Thyroid gland (tissue), 4 donors: ENCODE measurements around the gene FAM83C.

Experiments used
- CTCF ChIP-seq, 6 experiments: fragments of 200-600 bp in 3 of 6; fragments of 450-650 bp in 3 of 6; sonication (generic) in 3 of 6; IDR thresholded peaks; one replicate each; pipeline ENCODE4 v1.5.1; 2016 to 2019; ENCODE audit warnings: antibody characterized with exemption in 6 of 6, mild to moderate bottlenecking in 2 of 6, inconsistent platforms in 1 of 6, moderate library complexity in 1 of 6
- POLR2A ChIP-seq, 2 donors: fragments of 450-650 bp; IDR thresholded peaks; one replicate each; pipeline ENCODE4 v1.6.1; 2017; ENCODE audit warnings: antibody characterized with exemption in 2 of 2, mild to moderate bottlenecking in 2 of 2, moderate library complexity in 1 of 2

DNA sequence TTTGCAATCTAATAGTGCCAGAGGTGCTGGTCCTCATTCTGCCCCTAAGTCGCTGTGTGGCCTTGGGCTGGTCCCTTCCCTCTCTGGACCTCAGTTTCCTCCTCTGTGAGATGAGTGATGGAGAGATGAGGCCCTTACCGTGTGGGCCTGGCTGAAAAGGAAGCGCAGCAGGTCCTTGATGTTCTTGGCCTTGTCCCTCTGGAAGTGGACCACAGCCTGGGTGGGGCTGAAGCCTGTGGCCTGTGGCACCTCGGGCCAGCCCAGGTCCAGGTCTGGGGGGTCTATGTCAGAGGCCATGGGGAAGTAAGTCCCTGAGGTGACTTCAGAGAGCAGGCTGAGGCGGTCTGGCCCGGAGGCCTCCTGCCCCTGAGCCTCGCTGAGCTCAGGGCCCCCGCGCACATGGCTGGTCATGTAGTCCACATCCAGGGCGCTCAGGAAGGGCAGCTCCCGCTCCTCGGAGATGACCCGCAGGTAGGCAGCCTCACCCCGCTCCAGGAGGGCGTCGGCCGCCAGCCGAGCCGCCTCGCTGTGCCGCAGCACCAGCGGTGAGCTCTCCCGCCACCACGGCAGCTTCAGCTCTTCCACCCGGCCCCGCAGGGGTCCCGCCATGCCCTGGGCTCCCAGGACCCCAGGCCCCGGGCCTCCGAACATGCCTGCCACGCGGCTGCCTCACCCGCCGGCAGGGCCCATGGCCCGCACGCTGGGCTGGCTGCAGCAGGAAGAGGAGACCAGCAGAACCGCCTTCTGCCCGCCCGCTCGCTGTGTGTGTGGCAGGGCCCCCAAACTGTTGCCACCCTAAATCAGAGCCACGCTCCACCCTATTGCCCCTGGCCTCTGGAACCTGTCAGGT is at the start of gene FAM83C:
- TF ChIP-seq CTCF (IDR thresholded peaks at IDR 0.05), result no peak
- no peak for TF ChIP-seq POLR2A (IDR thresholded peaks at IDR 0.05)
